Neural progenitor cell (in vitro differentiated cells): ENCODE measurements around the gene SUGT1.

ENCODE experiments used
- CTCF ChIP-seq: fragments of 200-600 bp; sonication (generic); IDR thresholded peaks from 2 replicates; pipeline ENCODE4 v1.5.1; 2017; ENCODE audit warnings: antibody characterized with exemption, mild to moderate bottlenecking
- EZH2phosphoT487 ChIP-seq: fragments of 200-600 bp; sonication (generic); IDR thresholded peaks from 2 replicates; pipeline ENCODE4 v1.6.1; 2017; ENCODE audit warnings: antibody characterized with exemption

DNA sequence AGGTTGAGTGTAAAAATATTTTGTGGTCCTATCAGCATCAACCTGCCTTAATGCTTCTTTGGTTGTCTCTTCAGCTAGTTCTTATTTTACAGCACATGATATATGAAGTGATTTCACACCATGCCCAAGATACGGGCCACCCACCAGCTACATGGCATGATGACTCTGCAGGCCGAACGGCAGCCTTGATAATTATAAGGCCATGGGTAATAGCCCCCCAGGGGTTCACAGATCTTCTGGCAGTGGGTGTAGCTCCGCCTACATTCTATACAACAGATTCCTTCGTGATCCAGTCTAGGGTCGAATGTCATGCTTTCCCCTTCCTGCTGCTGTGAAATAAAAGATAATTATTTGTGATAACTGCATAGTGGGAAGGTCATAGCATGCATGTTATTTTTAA is 50.8 kb downstream of the SUGT1 start:
- TF ChIP-seq CTCF (no peak), EZH2phosphoT487 (no peak)
